A549 (cell line): ENCODE measurements around the gene BOLA1. TPM values are rescaled to one million over a fixed set of nuclear protein-coding genes. Genes with fewer than 3 reads are reported as not detected.

Experiments used
- CBX8 ChIP-seq: fragments of 200-600 bp; sonication (generic); IDR thresholded peaks from 2 replicates; pipeline ENCODE4 v1.6.1; 2016
- CHD2 ChIP-seq: fragments of 150-350 bp; IDR thresholded peaks from 2 replicates; pipeline ENCODE4 v1.6.1; 2014; ENCODE audit warnings: low read length; ENCODE audit not compliant: partially characterized antibody
- EHMT2 ChIP-seq: fragments of 200-600 bp; sonication (generic); IDR thresholded peaks from 2 replicates; pipeline ENCODE4 v1.6.1; 2016; ENCODE audit warnings: antibody characterized with exemption, low read depth, mild to moderate bottlenecking, moderate library complexity
- EP300 ChIP-seq, 2 experiments: fragments of >200 bp; sonication (Bioruptor Twin); formaldehyde crosslinking; IDR thresholded peaks; 2 replicates in 1 of 2; 3 replicates in 1 of 2; pipeline ENCODE4 v1.6.1; 2016 to 2017
- FOSL2 ChIP-seq, 2 experiments: fragments of 450-650 bp in 1 of 2; fragments of >200 bp in 1 of 2; sonication (Bioruptor Twin) in 1 of 2; formaldehyde crosslinking; IDR thresholded peaks; 2 replicates each; pipeline versions ENCODE4 v1.5.0 to v1.6.1; 2016 to 2020; ENCODE audit warnings: mild to moderate bottlenecking in 1 of 2, moderate library complexity in 1 of 2
- HEYL ChIP-seq: fragments of 250-450 bp; sonication (Bioruptor Pico); IDR thresholded peaks from 2 replicates; pipeline ENCODE4 v1.8.0; 2021; ENCODE audit warnings: mild to moderate bottlenecking, moderate library complexity
- HOXB13 ChIP-seq: fragments of 250-450 bp; sonication (Bioruptor Pico); IDR thresholded peaks from 2 replicates; pipeline ENCODE4 v1.5.0; 2020; ENCODE audit warnings: low read depth, mild to moderate bottlenecking, moderate library complexity
- MAFK ChIP-seq: fragments of 450-650 bp; IDR thresholded peaks from 2 replicates; pipeline ENCODE4 v1.6.1; 2014; ENCODE audit not compliant: partially characterized antibody
- MAZ ChIP-seq: fragments of 150-350 bp; IDR thresholded peaks from 2 replicates; pipeline ENCODE4 v1.6.1; 2014; ENCODE audit warnings: antibody characterized with exemption, low read depth, low read length, borderline replicate concordance
- MYC ChIP-seq: IDR thresholded peaks from 2 replicates; pipeline ENCODE4 v1.6.1; 2012; ENCODE audit warnings: mild to moderate bottlenecking, inconsistent platforms, low read length, improper control_type of control experiment, borderline replicate concordance
- PHF8 ChIP-seq: fragments of 200-600 bp; sonication (generic); IDR thresholded peaks from 2 replicates; pipeline ENCODE4 v1.6.1; 2016; ENCODE audit warnings: low read depth, mild to moderate bottlenecking, antibody characterized with exemption, moderate library complexity, borderline replicate concordance
- POLR2AphosphoS2 ChIP-seq: conservative IDR thresholded peaks from 2 replicates; pipeline ENCODE4 v1.6.1; 2012; ENCODE audit warnings: low read length, improper control_type of control experiment, inconsistent platforms
- RAD21 ChIP-seq, 2 experiments: fragments of >200 bp in 1 of 2; sonication (Bioruptor Twin) in 1 of 2; formaldehyde crosslinking in 1 of 2; IDR thresholded peaks in 1 of 2; conservative IDR thresholded peaks in 1 of 2; 2 replicates in 1 of 2; 3 replicates in 1 of 2; pipeline ENCODE4 v1.6.1; 2012 to 2018; ENCODE audit warnings: inconsistent platforms in 1 of 2
- RCOR1 ChIP-seq: fragments of 150-350 bp; IDR thresholded peaks from 2 replicates; pipeline ENCODE4 v1.6.1; 2014; ENCODE audit warnings: antibody characterized with exemption, low read length, low read depth
- RFX5 ChIP-seq: fragments of 450-650 bp; IDR thresholded peaks from 2 replicates; pipeline ENCODE4 v1.7.1; 2014; ENCODE audit warnings: antibody characterized with exemption, mild to moderate bottlenecking, moderate library complexity
- RNF2 ChIP-seq: fragments of 200-600 bp; sonication (generic); IDR thresholded peaks from 2 replicates; pipeline ENCODE4 v1.6.1; 2016; ENCODE audit warnings: low read depth, mild to moderate bottlenecking, antibody characterized with exemption, moderate library complexity, borderline replicate concordance
- TFCP2L1 ChIP-seq: fragments of 250-450 bp; sonication (Bioruptor Pico); IDR thresholded peaks from 2 replicates; pipeline ENCODE4 v1.5.0; 2021; ENCODE audit warnings: mild to moderate bottlenecking
- TP53 ChIP-seq: fragments of 250-450 bp; sonication (Bioruptor Pico); IDR thresholded peaks from 2 replicates; pipeline ENCODE4 v1.5.0; 2021; ENCODE audit warnings: mild to moderate bottlenecking, moderate library complexity
- ZSCAN20 ChIP-seq: fragments of 250-450 bp; sonication (Bioruptor Pico); IDR thresholded peaks from 2 replicates; pipeline ENCODE4 v1.8.0; 2022; ENCODE audit warnings: mild to moderate bottlenecking, moderate library complexity
- polyA plus RNA-seq, 4 experiments: library from polyadenylated mRNA; depleted of rRNA in 3 of 4; stranded (reverse); fragments of >200 nt; fragmentation: RNase III in 1 of 4; extraction: RNeasy Plus Mini Kit Qiagen cat#74134 plus additional on column Dnase treatment in 1 of 4; gene quantifications; 2 replicates in 3 of 4; 3 replicates in 1 of 4; pipeline ENCODE4 v1.2.3, GENCODE V29; 2011 to 2017
- TF ChIP-seq, protein P1 (sequence below): fragments of 250-450 bp; sonication (Bioruptor Pico); IDR thresholded peaks from 2 replicates; pipeline ENCODE4 v1.5.0; 2020; ENCODE audit warnings: low read depth, mild to moderate bottlenecking, moderate library complexity
- TF ChIP-seq, protein P2 (sequence below): fragments of >200 bp; sonication (Bioruptor Twin); formaldehyde crosslinking; IDR thresholded peaks from 2 replicates; pipeline ENCODE4 v1.6.1; 2016
- TF ChIP-seq, protein P3 (sequence below): IDR thresholded peaks from 2 replicates; pipeline ENCODE4 v1.6.1; 2012; ENCODE audit warnings: low read depth, borderline replicate concordance
- TF ChIP-seq, protein P4 (sequence below): fragments of 200-600 bp; sonication (generic); IDR thresholded peaks from 2 replicates; pipeline ENCODE4 v1.6.1; 2016; ENCODE audit warnings: antibody characterized with exemption, mild to moderate bottlenecking, moderate library complexity
- TF ChIP-seq, protein P5 (sequence below): fragments of >200 bp; sonication (Bioruptor Twin); formaldehyde crosslinking; IDR thresholded peaks from 3 replicates; pipeline ENCODE4 v1.6.1; 2016
- TF ChIP-seq, protein P6 (sequence below): IDR thresholded peaks from 2 replicates; pipeline ENCODE4 v1.6.1; 2012
- TF ChIP-seq, protein P7 (sequence below): fragments of >200 bp; sonication (Bioruptor Twin); formaldehyde crosslinking; IDR thresholded peaks from 3 replicates; pipeline ENCODE4 v1.5.1; 2016

Gene BOLA1
- polyA plus RNA-seq, 2 of the 4 experiments (the other 2 are of a cell fraction), result 25.4 to 27.5 TPM

DNA sequence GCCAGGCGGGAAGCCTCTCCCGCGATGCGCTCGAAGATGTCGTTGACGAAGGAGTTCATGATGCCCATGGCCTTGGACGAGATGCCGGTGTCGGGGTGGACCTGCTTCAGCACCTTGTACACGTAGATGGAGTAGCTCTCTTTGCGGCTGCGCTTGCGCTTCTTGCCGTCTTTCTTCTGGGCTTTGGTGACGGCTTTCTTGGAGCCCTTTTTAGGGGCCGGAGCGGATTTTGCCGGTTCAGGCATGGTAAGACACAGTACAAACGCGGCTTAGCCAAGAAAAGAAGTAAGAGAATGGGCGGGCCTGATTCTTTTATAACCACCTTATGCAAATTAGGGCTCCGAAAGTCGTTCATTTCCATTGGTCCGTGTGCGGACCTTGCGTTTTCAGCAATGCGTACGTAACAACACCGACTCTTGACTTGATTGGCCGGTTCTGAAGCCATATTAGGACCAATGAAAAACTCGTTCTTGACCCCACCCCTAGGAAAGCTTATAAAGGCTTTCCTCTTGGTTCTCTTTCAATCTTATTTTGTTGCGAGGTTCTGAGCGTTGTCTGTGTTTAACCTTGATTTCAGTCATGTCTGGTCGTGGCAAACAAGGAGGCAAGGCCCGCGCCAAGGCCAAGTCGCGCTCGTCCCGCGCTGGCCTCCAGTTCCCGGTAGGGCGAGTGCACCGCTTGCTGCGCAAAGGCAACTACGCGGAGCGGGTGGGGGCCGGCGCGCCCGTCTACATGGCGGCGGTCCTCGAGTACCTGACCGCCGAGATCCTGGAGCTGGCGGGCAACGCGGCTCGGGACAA lies 12.8 kb upstream of the BOLA1 start (continued):
- TF ChIP-seq RFX5 (peak; percentile 59; the same call in 1 of the 2 replicates), MAZ (no peak), RNF2 (no peak), RCOR1 (no peak), HEYL (CRISPR knock-in tag) (no peak), EP300 (IDR thresholded peaks at IDR 0.05) (no peak), CBX8 (no peak), TFCP2L1 (CRISPR knock-in tag) (peak; percentile 97), FOSL2 (IDR thresholded peaks at IDR 0.05) (no peak), FOSL2 (CRISPR knock-in tag; IDR thresholded peaks at IDR 0.05) (no peak; the same call in 1 of the 2 replicates), EHMT2 (no peak), MYC (no peak), PHF8 (peak; percentile 79), CHD2 (no peak), TP53 (CRISPR knock-in tag) (peak; percentile 51), HOXB13 (CRISPR knock-in tag) (no peak), ZSCAN20 (no peak), RAD21 (conservative IDR thresholded peaks at IDR 0.05 in 1 of 2, IDR thresholded peaks at IDR 0.05 in 1 of 2) (0 out of 5 replicates have a peak, but pooled peaks of 1 of the 2 experiments have one; percentile 6), MAFK (no peak), POLR2AphosphoS2 (peak; percentile 74)
- TF ChIP-seq, protein P1, sequence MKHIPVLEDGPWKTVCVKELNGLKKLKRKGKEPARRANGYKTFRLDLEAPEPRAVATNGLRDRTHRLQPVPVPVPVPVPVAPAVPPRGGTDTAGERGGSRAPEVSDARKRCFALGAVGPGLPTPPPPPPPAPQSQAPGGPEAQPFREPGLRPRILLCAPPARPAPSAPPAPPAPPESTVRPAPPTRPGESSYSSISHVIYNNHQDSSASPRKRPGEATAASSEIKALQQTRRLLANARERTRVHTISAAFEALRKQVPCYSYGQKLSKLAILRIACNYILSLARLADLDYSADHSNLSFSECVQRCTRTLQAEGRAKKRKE (CRISPR knock-in tag), result peak; percentile 51; the same call in 1 of the 2 replicates
- TF ChIP-seq, protein P2, sequence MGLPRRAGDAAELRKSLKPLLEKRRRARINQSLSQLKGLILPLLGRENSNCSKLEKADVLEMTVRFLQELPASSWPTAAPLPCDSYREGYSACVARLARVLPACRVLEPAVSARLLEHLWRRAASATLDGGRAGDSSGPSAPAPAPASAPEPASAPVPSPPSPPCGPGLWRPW, result no peak
- TF ChIP-seq, protein P3, sequence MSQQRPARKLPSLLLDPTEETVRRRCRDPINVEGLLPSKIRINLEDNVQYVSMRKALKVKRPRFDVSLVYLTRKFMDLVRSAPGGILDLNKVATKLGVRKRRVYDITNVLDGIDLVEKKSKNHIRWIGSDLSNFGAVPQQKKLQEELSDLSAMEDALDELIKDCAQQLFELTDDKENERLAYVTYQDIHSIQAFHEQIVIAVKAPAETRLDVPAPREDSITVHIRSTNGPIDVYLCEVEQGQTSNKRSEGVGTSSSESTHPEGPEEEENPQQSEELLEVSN, result 0 out of 2 replicates have a peak, but pooled peaks have one; percentile 17
- TF ChIP-seq, protein P4, sequence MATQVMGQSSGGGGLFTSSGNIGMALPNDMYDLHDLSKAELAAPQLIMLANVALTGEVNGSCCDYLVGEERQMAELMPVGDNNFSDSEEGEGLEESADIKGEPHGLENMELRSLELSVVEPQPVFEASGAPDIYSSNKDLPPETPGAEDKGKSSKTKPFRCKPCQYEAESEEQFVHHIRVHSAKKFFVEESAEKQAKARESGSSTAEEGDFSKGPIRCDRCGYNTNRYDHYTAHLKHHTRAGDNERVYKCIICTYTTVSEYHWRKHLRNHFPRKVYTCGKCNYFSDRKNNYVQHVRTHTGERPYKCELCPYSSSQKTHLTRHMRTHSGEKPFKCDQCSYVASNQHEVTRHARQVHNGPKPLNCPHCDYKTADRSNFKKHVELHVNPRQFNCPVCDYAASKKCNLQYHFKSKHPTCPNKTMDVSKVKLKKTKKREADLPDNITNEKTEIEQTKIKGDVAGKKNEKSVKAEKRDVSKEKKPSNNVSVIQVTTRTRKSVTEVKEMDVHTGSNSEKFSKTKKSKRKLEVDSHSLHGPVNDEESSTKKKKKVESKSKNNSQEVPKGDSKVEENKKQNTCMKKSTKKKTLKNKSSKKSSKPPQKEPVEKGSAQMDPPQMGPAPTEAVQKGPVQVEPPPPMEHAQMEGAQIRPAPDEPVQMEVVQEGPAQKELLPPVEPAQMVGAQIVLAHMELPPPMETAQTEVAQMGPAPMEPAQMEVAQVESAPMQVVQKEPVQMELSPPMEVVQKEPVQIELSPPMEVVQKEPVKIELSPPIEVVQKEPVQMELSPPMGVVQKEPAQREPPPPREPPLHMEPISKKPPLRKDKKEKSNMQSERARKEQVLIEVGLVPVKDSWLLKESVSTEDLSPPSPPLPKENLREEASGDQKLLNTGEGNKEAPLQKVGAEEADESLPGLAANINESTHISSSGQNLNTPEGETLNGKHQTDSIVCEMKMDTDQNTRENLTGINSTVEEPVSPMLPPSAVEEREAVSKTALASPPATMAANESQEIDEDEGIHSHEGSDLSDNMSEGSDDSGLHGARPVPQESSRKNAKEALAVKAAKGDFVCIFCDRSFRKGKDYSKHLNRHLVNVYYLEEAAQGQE, result peak; percentile 54
- TF ChIP-seq, protein P5, sequence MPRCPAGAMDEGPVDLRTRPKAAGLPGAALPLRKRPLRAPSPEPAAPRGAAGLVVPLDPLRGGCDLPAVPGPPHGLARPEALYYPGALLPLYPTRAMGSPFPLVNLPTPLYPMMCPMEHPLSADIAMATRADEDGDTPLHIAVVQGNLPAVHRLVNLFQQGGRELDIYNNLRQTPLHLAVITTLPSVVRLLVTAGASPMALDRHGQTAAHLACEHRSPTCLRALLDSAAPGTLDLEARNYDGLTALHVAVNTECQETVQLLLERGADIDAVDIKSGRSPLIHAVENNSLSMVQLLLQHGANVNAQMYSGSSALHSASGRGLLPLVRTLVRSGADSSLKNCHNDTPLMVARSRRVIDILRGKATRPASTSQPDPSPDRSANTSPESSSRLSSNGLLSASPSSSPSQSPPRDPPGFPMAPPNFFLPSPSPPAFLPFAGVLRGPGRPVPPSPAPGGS, result peak; percentile 86
- TF ChIP-seq, protein P6, sequence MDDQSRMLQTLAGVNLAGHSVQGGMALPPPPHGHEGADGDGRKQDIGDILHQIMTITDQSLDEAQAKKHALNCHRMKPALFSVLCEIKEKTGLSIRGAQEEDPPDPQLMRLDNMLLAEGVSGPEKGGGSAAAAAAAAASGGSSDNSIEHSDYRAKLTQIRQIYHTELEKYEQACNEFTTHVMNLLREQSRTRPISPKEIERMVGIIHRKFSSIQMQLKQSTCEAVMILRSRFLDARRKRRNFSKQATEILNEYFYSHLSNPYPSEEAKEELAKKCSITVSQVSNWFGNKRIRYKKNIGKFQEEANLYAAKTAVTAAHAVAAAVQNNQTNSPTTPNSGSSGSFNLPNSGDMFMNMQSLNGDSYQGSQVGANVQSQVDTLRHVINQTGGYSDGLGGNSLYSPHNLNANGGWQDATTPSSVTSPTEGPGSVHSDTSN, result peak; percentile 73; the same call in 1 of the 2 replicates
- TF ChIP-seq, protein P7, sequence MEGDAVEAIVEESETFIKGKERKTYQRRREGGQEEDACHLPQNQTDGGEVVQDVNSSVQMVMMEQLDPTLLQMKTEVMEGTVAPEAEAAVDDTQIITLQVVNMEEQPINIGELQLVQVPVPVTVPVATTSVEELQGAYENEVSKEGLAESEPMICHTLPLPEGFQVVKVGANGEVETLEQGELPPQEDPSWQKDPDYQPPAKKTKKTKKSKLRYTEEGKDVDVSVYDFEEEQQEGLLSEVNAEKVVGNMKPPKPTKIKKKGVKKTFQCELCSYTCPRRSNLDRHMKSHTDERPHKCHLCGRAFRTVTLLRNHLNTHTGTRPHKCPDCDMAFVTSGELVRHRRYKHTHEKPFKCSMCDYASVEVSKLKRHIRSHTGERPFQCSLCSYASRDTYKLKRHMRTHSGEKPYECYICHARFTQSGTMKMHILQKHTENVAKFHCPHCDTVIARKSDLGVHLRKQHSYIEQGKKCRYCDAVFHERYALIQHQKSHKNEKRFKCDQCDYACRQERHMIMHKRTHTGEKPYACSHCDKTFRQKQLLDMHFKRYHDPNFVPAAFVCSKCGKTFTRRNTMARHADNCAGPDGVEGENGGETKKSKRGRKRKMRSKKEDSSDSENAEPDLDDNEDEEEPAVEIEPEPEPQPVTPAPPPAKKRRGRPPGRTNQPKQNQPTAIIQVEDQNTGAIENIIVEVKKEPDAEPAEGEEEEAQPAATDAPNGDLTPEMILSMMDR, result no peak
